Activated T-cell treated with anti-CD3 and anti-CD28 coated beads, Interleukin-2, amount 50 U/mL, for 48 hours (primary cell): ENCODE results near the gene CTAGE1.
"Not testable (repeated sequence)": the region's sequence is repeated elsewhere in the genome, so short reads cannot be mapped to it uniquely, and the experiment has no call there.

ENCODE experiments used
- DNase-seq, 2 experiments: peaks; one replicate each; pipeline ENCODE4 v3.0.0-alpha.2; 2020

Gene CTAGE1

DNA sequence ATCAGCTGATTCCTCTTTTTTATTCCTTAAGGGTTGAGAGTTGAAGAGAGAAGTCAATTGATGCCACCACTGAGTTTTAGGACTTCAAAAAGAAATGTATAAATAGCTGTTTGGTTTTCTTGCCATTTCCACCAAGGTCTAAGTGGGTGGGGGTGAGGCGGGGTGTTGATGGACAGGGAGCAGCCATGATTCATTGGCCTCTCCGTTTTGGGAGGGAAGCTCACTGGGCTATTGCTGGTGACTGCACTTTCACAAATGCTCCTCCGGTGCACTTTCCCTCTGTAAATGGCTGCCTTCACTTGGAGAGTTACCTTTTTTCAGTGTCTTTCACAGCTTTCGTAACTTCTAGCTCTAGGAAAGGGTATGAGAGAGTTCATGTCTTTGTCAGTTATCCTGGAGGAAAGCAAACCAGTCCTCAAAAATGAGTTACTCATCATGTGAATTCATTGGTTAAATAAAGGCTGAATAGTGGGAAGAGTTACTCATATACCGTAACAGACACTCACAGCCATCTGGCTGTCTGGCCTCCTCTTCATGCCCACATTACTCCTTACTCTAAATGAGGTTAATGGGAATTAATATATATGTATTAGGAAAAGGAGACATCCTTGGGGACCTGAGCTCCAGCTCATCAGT is 17.4 kb upstream of the CTAGE1 start:
- DNase-seq = no peak

DNA sequence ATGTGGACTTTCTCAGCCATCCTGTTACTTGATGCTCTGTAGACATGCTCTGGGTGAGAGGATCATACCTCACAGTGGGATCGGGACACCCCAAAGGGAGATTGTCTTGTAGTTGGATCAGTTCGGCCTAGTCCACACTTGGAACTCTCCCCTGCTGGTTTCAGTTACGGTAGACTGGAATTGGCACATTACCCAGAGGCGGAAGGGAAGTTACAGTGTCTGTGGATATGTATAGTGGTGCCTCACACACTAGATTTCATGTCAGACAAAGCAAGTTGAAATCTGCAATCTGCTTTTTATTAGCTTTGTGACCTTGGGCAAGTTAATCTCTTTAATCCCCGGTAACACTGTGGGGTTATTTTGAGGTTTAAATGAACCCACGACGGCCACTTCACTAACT is 16.2 kb upstream of the CTAGE1 start:
- DNase-seq = no peak

DNA sequence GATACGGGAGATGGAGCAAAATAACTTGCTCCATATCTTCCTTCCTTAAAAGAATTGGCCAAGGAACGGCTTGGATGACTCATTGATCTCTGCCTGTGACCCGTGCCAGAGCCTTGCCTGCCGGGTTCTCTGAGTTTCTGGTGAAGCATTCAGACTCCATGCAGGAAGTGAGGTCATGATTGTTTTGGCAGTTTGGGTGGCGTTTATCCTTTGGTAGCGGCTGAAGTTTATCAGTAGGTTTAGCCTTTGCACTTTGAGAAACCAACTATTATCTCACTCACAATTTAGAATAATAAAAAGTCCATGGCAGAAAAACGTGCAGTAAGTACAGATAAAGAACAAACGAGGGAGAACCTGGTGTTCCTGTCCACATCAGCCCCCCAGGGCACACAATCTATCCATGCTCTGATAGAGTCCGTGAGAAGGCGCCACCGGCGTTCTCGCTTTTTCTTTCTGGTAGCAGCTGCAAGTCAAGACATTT is 15.0 kb upstream of the CTAGE1 start:
- DNase-seq = no peak

DNA sequence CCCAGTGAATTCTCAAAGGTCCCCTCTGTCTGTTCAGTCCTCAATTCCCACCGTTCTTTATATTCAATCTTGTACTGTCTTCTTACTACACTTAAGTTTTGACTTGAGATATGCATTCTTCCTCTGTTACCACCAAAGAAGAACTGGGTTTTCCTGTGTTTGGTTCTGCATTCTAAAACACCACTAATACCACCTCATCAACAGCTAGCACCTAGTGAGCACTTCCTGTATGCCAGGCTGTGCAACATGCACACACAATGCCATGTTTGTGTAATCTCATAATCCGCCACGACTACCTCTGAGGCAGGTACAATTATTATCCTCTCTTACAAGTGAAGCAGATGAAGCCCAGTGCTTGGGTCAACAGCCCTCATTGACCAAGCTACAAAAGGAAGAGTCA is 11.8 kb upstream of the CTAGE1 start:
- no peak for DNase-seq

DNA sequence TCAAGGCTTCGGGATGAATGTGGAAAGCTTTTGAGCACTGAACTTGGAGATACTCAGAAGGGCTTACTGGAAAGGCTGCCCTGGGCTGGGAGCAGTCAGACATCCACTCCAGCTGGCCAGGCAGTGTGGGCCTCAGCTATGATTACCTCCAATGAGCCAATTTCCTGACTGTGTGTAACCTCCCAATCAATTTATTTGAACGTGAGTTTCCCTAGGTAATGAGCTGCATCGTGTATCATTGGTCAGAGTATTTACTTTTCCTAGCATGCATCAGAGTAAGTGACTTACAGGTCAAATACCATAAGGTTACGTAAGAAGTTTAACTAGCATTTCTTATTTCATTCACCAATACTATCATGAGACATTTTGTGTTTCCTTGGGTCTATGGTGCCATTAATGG is 11.0 kb upstream of the CTAGE1 start:
- no peak for DNase-seq

DNA sequence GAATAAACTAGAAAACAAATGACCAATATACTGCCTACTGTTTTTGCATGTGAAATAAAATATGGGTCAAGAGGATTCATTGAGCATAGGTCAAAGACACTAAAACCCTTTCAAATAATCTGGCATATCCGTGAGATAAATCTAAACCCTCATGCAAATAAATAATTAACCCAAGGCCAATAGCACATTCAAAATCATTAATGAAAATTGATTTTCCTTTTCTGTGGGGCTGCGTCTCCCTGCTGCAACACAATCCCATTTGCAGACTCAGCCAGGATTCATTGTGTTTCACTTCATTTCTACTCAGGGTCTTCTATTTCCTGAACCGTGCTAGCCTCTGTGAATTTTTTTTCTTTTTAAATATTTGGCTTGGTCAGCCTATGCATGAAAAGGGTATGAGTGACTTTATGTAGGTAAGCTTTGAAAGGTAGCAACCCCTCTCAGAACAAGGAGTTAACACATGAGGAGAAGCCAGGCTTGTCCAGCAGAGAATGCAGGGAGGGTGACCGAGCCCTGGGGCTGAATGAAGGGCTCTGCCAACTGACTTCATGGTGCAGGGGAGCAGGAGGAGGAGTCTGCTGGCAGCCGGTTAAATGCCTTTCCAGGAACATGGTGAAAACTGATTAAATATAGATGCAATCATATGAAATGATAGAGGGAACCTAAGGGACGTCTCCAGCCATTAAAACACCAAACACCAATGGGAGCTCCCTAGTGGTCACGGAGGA is 10.3 kb upstream of the CTAGE1 start:
- DNase-seq = no peak

DNA sequence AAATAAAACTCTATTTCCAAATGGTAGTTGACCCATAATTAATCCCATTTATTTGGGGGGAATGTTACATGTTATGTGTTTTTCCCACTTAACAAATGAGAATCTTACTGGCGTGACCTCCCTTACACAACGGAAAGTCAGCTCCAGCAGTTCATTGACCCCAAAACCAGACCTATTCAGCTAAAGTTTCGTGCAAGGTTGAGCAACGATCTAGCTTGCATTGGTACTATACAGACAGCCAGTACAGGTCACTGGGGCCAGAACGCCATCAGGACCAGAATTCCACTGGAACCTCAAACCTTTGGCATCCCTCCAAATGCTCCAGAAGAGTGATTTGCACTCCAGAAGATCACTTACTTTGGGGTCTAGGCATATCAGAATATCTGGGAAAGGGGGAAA is 6.8 kb upstream of the CTAGE1 start:
- no peak for DNase-seq

DNA sequence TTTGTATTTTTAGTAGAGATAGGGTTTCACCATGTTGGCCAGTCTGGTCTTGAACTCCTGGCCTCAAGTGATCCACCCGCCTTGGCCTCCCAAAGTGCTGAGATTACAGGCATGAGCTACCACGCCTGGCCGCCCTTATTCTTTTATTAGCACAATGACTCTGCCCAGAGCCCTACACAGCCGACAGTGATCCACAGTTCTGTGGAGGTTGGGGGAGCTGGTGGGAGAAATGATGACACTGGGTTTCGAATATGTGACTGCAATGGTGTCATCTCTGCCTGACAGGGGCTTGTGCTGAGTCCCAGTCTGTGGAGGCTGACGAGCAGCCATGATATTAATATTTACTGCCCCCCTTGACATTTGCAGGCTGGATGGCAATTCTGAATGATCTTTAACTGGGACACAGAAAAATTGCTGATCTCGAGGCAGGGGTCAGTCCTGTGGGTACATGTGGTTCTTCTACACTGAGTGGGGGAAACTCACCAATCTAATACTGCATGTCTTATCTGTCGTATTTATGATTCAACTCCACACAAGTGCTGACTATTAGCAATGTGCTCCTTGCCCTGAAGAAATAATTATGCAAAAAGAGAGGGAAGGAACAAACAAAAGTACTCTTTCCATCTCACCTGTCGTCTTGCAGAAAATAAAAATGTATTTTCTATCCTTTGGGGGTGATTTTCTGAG is 6.3 kb upstream of the CTAGE1 start:
- no peak for DNase-seq

DNA sequence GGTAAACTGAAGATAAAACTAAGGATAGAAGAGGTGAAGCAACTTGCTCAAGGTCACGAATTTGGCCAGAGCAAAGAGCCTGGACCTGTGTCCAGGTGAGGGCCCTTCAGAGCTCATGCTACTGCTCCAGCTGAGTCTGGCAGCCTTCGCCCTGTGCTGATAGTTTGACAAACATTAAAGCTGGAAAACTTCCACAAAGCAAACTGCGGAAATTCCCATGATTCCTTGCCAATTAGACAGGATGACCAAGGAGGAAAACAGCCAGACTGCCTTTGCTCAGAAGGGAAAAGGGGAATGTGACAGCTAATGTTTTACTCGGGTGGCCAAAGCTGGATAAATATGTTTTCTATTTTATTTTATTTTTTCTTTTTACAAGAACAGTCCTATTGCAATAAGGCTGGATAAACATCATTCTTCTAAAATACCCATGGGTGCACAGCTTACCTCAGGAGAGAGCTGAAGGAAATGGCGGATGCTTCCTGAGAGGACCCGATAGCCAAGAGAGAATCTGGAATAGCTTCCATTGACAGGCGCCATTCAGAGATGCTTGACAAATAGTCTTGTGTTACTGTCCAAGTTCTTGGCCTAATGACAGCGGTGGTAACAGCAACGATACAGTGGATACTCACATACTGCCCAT is 5.3 kb upstream of the CTAGE1 start:
- DNase-seq = no peak

DNA sequence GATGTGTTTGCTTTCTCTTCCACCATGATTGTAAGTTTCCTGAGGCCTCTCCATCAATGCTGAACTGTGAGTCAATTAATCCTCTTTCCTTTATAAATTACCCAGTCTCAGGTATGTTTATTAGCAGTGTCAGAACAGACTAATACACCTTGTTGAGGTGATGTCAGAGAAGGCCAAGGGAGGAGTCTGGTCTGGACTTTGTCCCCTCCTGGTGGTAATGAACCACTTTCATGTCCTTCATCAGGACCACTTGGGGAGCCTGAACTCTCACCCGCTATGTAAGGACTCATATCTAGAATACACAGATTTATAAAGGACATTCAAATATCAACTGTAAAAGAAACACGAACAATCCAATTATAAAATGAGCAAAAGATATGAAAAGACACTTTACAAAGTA is 2.9 kb upstream of the CTAGE1 start:
- no peak for DNase-seq

DNA sequence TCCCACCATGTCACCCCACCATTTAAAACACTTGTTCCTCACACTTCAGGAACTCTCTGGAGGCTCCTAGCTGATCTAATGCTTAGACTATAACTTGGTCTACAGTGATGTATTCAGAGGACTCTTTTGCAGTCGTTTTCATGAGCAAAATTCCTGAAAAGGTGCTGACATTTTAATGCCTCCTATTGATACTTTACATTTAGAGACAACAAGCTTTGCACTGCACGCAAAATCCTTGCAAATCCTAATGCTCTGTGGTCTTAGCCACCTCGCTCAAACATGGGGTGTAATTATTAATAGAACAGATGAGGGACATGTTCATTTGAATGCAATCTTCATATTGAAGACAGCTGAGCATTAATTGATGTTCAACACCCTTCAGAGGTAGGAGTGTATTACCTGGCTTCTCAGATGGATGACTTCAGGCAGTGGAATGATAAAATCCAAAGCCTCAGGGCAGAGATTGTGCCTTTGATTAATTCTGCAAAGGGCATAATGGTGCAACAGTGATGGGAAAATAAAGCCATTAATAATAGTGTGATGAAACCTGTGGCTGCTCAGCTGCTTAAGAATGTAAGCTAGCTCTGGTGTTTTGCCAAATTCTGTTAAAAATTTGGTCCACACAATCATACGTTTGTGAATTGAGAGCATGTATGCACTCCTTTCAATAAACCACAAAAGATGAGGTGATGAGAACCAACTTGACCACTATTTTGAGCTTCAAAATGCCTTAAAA is 5.4 kb downstream of the CTAGE1 start:
- no peak for DNase-seq

DNA sequence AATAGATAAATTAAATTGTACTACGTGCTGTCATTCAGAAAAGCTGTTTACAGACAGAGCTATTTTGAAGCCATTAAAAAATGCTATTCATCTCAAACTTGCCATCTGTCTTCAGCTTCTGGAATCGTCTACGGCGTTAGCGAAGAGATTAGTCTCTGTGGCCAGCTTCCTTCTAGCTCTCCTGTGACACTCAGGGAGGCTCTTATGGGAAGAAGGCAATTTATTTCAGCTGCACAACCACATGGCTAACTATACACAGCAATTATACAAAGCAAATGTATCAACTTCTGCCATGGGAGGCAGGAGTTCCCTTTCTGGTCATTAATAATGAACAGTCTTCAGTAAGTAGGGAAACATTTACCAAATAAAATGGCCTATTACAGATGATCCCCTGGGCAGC is 6.3 kb downstream of the CTAGE1 start:
- no peak for DNase-seq

DNA sequence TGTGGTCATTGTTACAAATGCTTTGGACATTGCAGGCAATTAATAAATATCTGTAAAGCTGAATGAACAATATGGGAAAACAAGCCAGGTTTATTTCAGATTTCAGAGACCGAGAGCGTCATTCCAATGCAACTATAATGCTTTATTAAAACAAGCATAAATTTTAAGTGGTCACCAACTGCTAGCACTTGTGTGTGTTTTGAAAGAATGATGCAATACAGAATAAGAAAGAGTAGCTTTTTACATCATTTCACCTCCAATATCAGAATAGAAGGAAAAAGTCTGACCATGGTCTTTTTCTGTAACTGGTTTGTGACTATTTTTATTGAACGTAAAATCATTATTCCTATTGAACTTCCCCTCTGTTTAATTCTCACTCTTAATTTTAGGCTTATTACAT is 7.6 kb downstream of the CTAGE1 start:
- no peak for DNase-seq

DNA sequence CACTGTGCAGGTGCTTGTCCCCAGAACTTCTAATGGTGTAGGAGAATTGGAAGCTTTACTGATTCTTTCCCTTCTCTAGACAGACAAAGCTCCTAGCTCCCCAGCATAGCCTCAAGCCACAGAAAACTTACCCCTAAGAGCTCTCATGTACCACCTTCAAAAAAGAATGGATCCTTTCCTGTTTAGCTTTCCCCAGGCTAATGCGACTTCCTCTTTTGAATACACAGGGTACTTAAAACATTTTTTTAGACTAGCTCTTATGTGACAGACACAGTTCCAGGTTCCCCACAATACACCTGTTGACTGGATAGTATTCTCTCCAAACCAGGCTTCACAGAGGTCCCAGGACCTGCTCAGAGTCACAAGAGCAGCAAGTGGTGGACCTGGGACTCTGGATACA is 8.3 kb downstream of the CTAGE1 start:
- no peak for DNase-seq

DNA sequence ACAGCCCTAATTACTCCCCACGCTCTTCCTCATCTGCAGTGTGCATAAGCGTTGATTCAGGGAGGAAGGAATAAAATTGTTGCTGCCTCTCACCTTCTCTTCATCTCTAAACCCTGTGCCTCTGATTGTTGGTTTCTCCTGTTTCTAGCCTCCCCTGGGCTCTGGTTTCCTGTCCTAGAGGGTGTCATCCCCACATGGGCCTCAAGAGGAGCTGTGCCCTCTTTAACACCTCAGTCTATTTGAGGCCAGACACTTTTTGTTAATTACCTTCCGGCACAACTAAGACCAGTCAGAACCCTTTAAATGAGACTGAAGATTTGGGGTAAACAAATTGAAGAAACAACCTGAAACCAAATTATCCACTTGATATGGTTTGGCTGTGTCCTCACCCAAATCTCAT is 9.7 kb downstream of the CTAGE1 start:
- no peak for DNase-seq

DNA sequence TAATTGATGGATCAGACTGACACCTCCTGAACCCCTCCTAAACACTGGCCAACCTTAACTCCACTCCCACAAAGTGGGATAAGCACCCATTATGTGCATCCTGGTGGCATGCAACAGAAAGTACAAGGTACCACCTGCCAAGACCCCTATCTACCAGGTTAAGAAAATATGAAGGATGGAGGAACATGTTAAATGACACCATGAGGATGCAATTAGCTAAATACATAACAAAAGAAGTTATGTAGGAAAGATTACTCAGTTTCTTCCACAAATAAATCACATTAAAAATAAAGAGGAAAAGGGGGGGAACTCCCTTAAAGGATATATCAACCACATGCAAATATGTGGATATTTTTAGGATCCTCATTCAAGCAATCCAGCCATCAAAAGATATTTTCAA is 12.6 kb downstream of the CTAGE1 start:
- DNase-seq = no peak

DNA sequence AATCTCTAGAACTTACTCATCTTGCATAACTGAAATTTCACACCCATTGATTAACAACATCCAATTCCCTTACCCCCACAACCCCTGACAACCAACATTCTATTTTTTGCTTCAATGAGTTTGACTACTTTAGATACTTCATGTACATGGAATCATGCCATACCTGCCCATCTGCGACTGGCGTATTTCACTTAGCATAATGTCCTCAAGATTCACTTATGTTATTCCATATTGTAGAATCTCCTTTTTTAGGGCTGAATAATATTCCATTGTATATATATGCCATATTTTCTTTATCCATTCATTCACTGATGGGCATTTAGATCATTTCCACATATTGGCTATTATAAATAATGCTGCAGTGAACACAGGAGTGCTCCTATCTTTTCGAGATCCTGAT is 13.8 kb downstream of the CTAGE1 start:
- DNase-seq = no peak

DNA sequence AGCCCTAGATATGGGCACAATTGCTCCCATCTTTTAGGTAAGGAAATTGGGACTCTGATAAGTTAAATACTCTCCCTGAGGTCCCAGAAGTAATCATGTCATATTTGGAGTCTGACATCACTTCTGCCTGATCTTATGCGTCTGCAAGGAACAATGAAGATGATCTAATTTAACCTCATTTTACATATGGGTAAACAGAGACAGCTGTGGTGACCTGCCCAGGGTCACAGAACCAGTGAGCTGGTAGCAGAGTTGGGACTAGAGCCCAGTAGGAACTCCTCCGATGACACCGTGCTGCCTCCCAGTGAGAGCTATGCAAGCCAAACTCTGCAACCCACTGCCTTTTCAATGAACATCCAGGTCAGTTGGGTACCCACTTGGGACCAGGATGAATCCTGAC is 17.8 kb downstream of the CTAGE1 start:
- DNase-seq = no peak

DNA sequence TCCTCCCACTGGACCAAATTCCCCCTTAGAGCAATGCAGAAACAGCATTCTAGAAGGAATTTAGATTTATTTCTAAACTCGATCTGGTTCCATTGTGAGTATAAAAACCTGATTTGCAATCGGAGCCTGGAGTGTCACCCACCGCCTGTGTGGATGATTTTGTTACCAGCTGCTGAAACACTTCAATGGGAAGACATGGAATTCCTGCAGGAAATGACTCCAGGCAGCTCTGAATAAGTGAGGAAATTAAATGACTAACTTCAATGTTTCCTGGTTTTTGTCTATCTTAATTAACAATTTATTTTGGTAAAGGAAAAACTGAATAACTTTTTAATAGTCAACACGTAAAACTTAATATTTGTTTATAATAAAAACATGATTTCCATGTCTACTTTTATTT is 19.3 kb downstream of the CTAGE1 start:
- DNase-seq = no peak

DNA sequence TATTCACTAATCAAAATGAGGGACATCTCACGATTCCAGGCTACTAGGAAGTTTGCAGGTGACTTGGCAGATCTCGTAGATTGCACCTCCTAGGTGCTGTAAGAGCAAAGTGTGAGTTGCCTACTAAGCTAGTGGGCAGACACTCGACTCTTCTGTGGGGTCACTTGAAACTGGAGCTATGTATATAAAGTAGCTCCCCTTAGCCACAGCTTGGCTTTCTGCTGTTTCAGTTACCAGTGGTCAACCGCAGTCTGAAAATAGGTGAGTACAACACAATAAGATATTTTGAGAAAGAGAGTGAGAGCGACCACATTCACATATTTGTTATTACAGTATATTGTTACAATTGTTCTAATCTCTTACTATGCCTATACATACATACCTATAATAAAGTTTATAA is 23.3 kb downstream of the CTAGE1 start:
- DNase-seq = no peak

DNA sequence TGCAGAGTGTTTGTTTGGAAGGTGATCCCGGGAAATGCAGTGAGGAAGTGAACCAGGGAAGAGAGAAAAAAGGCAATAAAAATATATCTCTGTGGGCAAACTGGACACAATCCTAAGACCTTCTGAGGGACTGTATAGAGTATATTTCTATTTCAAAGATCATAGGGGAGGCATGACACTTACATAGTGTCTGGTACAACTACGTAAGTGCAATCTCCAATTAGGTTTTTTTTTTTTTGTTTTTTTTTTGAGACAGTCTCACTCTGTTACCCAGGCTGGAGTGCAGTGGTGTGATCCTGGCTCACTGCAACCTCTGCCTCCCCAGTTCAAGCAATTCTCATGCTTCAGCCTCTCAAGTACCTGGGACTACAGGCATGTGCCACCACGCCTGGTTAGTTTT is 24.6 kb downstream of the CTAGE1 start:
- DNase-seq = not testable (repeated sequence)

DNA sequence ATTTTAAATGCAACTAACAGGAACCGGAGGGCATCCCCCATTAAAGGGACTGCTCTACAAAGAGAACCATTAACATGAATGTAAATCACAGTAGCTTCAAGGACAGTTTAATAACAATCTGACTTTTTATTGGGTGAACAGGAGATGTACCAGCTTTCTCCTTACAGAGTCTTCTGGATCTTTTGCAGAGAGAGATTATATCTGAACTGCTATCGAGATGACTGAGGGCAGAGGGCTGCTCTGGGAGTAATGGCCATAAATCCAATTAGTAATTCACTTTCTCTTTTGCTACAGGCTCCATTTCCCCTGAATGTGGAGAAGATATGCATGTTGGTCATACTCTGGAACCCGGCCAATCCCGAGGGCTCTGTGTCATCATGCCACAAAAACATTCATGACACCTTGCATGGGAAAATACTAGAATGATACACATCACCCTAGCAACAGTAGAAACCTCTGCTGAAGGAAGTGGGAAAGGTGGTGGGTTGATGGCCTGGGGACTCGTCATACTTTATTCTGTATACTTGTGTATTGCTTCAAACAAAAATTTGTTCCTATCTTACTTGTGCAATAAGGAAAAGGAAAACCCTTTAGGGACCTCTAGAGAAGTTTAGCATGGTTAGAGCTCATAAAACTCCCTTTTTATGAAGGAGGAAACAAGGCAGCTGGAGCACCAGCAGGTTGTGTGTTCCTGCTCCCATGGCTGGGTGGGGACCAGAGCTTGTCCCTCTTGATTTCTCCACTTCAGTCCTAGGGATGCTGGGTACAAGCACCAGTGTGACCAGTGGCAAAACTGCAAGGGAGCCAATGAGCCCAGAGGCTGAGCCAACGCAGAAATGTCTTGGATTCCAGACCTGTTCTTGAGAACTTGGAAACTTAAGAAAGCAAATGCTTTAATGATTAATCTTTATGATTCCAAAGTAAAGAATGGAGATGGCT is 26.0 kb downstream of the CTAGE1 start:
- DNase-seq = peak; percentile 39 to 51
